ENCODE data around the gene ZNF609. TPM values are rescaled to one million over a fixed set of nuclear protein-coding genes. Genes with fewer than 3 reads are reported as not detected.

Gene ZNF609
- total and polyA plus RNA-seq, 4 donors: 8.1 to 54.2 (median 22.0) TPM

GRCh38 chr15:64535460-64536243 is 75.3 kb downstream of the ZNF609 start:
- no peak overlapping the region for H3K27ac ChIP-seq (ENCODE audit: low read depth in 1 of 2, low read length in 1 of 2)
- DNase-seq: peak in 1 of 3 donors; percentile 42
- no peak for ATAC-seq (ENCODE audit: insufficient read depth, low FRiP score)

GRCh38 chr15:64536244-64536836 is 76.0 kb downstream of the ZNF609 start:
- ATAC-seq (ENCODE audit: insufficient read depth, low FRiP score): no peak

More at GRCh38 chr15:64535460-64536243, 75.3 kb downstream of the ZNF609 start:
- Histone ChIP-seq H3K27me3 (ENCODE audit: control insufficient read depth in 3 of 3, insufficient read depth in 3 of 3, low read length in 2 of 3) (no peaks in the 10 kb centered on the region), H3K9me3 (ENCODE audit: control insufficient read depth in 4 of 4, insufficient read depth in 3 of 4, low read length in 3 of 4) (no peaks in the 10 kb centered on the region), H3K4me1 (ENCODE audit: control insufficient read depth in 5 of 5, insufficient read depth in 5 of 5, low read length in 5 of 5) (peaks cover 0 to 15% (median 5%) of the 10 kb centered on the region in 5 donors), H3K9ac (ENCODE audit: insufficient read depth in 1 of 2, low read length in 2 of 2) (no peak overlapping the region), H3K36me3 (ENCODE audit: control insufficient read depth in 4 of 4, insufficient read depth in 4 of 4, low read length in 4 of 4) (no peaks in the 10 kb centered on the region), H3K4me3 (no peak overlapping the region)
- WGBS, 2 donors: 89 to 93% methylated on average over 4 of the region's 4 CpGs
- TF ChIP-seq CTCF (IDR thresholded peaks at IDR 0.05; ENCODE audit: control extremely low read depth, extremely low read depth): no peak

GRCh38 chr15:64542091-64542490 is 81.7 kb downstream of the ZNF609 start:
- Histone ChIP-seq H3K9ac (ENCODE audit: insufficient read depth in 1 of 2, low read length in 2 of 2) (no peak overlapping the region), H3K27ac (ENCODE audit: low read depth in 1 of 2, low read length in 1 of 2) (no peak overlapping the region), H3K4me3 (no peak overlapping the region), H3K9me3 (ENCODE audit: control insufficient read depth in 4 of 4, insufficient read depth in 3 of 4, low read length in 3 of 4) (no peaks in the 10 kb centered on the region), H3K4me1 (ENCODE audit: control insufficient read depth in 5 of 5, insufficient read depth in 5 of 5, low read length in 5 of 5) (peaks cover 0 to 8% (median 0%) of the 10 kb centered on the region in 5 donors), H3K27me3 (ENCODE audit: control insufficient read depth in 3 of 3, insufficient read depth in 3 of 3, low read length in 2 of 3) (no peaks in the 10 kb centered on the region), H3K36me3 (ENCODE audit: control insufficient read depth in 4 of 4, insufficient read depth in 4 of 4, low read length in 4 of 4) (no peaks in the 10 kb centered on the region)
- no peak for ATAC-seq (ENCODE audit: insufficient read depth, low FRiP score)
- no peak for DNase-seq
- 70 to 81% methylated on average over 1 of the region's 1 CpG for WGBS, 2 donors
- no peak for TF ChIP-seq CTCF (IDR thresholded peaks at IDR 0.05; ENCODE audit: control extremely low read depth, extremely low read depth)

More at GRCh38 chr15:64536244-64536836, 76.0 kb downstream of the ZNF609 start:
- WGBS, 2 donors: 79 to 80% methylated on average over 6 of the region's 6 CpGs
- H3K27me3 ChIP-seq (ENCODE audit: control insufficient read depth in 3 of 3, insufficient read depth in 3 of 3, low read length in 2 of 3): no peaks in the 10 kb centered on the region
- no peak overlapping the region for H3K27ac ChIP-seq (ENCODE audit: low read depth in 1 of 2, low read length in 1 of 2)
- no peak overlapping the region for H3K9ac ChIP-seq (ENCODE audit: insufficient read depth in 1 of 2, low read length in 2 of 2)
- H3K4me1 ChIP-seq (ENCODE audit: control insufficient read depth in 5 of 5, insufficient read depth in 5 of 5, low read length in 5 of 5): peaks cover 0 to 8% (median 5%) of the 10 kb centered on the region in 5 donors
- no peak for TF ChIP-seq CTCF (IDR thresholded peaks at IDR 0.05; ENCODE audit: control extremely low read depth, extremely low read depth)
- H3K4me3 ChIP-seq: no peak overlapping the region
- no peaks in the 10 kb centered on the region for H3K9me3 ChIP-seq (ENCODE audit: control insufficient read depth in 4 of 4, insufficient read depth in 3 of 4, low read length in 3 of 4)
- no peaks in the 10 kb centered on the region for H3K36me3 ChIP-seq (ENCODE audit: control insufficient read depth in 4 of 4, insufficient read depth in 4 of 4, low read length in 4 of 4)
- DNase-seq: no peak
